HepG2 (cell line): ENCODE data around the gene OR2A2. TPM values are rescaled to one million over a fixed set of nuclear protein-coding genes. Genes with fewer than 3 reads are reported as not detected.

Experiments used
- ARID2 ChIP-seq: sonication (generic); formaldehyde crosslinking; IDR thresholded peaks from 2 replicates; pipeline ENCODE4 v1.8.1; 2022; ENCODE audit warnings: mild to moderate bottlenecking, missing genetic modification reagents, borderline replicate concordance
- HNRNPUL1 ChIP-seq: fragments of 200-400 bp; formaldehyde crosslinking; IDR thresholded peaks from 2 replicates; pipeline ENCODE4 v1.6.1; 2017; ENCODE audit warnings: low read depth, mild to moderate bottlenecking, low read length, moderate library complexity
- HOXA5 ChIP-seq: sonication (generic); formaldehyde crosslinking; IDR thresholded peaks from 2 replicates; pipeline ENCODE4 v1.4.0; 2020; ENCODE audit warnings: missing genetic modification reagents
- KDM2A ChIP-seq: sonication (generic); formaldehyde crosslinking; IDR thresholded peaks from 2 replicates; pipeline ENCODE4 v1.4.0; 2020; ENCODE audit warnings: low read depth, missing genetic modification reagents, borderline replicate concordance
- KDM5A ChIP-seq: fragments of 200-600 bp; sonication (generic); IDR thresholded peaks from 2 replicates; pipeline ENCODE4 v1.7.0; 2018; ENCODE audit warnings: antibody characterized with exemption, mild to moderate bottlenecking, low read length, borderline replicate concordance
- MAF1 ChIP-seq: sonication (generic); formaldehyde crosslinking; IDR thresholded peaks from 2 replicates; pipeline ENCODE4 v1.5.0; 2020; ENCODE audit warnings: missing genetic modification reagents, borderline replicate concordance
- SOX6 ChIP-seq, 2 experiments: fragments of 450-650 bp in 1 of 2; sonication (generic) in 1 of 2; formaldehyde crosslinking in 1 of 2; IDR thresholded peaks; 2 replicates each; pipeline versions ENCODE4 v1.4.0 to v1.6.1; 2017 to 2020; ENCODE audit warnings: antibody characterized with exemption in 1 of 2, mild to moderate bottlenecking in 1 of 2, missing genetic modification reagents in 1 of 2
- SPEN ChIP-seq: sonication (generic); formaldehyde crosslinking; IDR thresholded peaks from 2 replicates; pipeline ENCODE4 v1.5.1; 2020; ENCODE audit warnings: low read depth, mild to moderate bottlenecking, missing genetic modification reagents
- SRSF4 ChIP-seq: fragments of 200-400 bp; formaldehyde crosslinking; IDR thresholded peaks from one replicate; pipeline ENCODE4 v1.6.1; 2018; ENCODE audit warnings: mild to moderate bottlenecking, low read depth, low read length, moderate library complexity; ENCODE audit not compliant: poor library complexity, severe bottlenecking
- TOE1 ChIP-seq: sonication (generic); formaldehyde crosslinking; IDR thresholded peaks from 2 replicates; pipeline ENCODE4 v1.4.0; 2020; ENCODE audit warnings: mild to moderate bottlenecking, missing genetic modification reagents
- ZNF343 ChIP-seq: sonication (generic); formaldehyde crosslinking; IDR thresholded peaks from 2 replicates; pipeline ENCODE4 v1.4.0; 2020; ENCODE audit warnings: mild to moderate bottlenecking, missing genetic modification reagents
- ZNF546 ChIP-seq: sonication (generic); formaldehyde crosslinking; conservative IDR thresholded peaks from 2 replicates; pipeline ENCODE4 v1.8.1; 2023; ENCODE audit warnings: mild to moderate bottlenecking, missing genetic modification reagents
- ZNF569 ChIP-seq: sonication (generic); formaldehyde crosslinking; IDR thresholded peaks from 2 replicates; pipeline ENCODE4 v1.5.0; 2020; ENCODE audit warnings: mild to moderate bottlenecking, missing genetic modification reagents, moderate library complexity, borderline replicate concordance
- ZNF644 ChIP-seq: IDR thresholded peaks from 2 replicates; pipeline ENCODE4 v1.6.1; 2016; ENCODE audit warnings: low read depth
- ZNF652 ChIP-seq: IDR thresholded peaks from 2 replicates; pipeline ENCODE4 v1.6.1; 2016; ENCODE audit warnings: low read depth, borderline replicate concordance
- ZNF7 ChIP-seq: IDR thresholded peaks from 2 replicates; pipeline ENCODE4 v1.6.1; 2016; ENCODE audit warnings: missing biosample characterization, missing genetic modification reagents
- polyA plus RNA-seq, 8 experiments: library from polyadenylated mRNA; depleted of rRNA in 3 of 8; stranded (reverse) in 7 of 8; unstranded in 1 of 8; fragments of >200 nt; fragmentation: Illumina TruSeq in 4 of 8; extraction: Trizol in 4 of 8; gene quantifications; 2 replicates each; pipeline versions ENCODE4 v1.2.1 to v1.2.3, GENCODE V29; 2011 to 2016; ENCODE audit warnings: low read depth in 4 of 8, missing spikeins in 1 of 8, mixed read lengths in 1 of 8; ENCODE audit not compliant: insufficient read depth in 1 of 8
- total RNA-seq, 5 experiments: library from RNA; depleted of rRNA; stranded (reverse); fragments of >200 nt; fragmentation: Illumina TruSeq; extraction: Trizol; gene quantifications; 2 replicates each; pipeline ENCODE4 v1.2.3, GENCODE V29; 2016; ENCODE audit warnings: low read depth in 1 of 5
- TF ChIP-seq, protein P1 (sequence below): sonication (generic); formaldehyde crosslinking; IDR thresholded peaks from 2 replicates; pipeline ENCODE4 v1.5.0; 2020; ENCODE audit warnings: missing genetic modification reagents, mild to moderate bottlenecking, borderline replicate concordance
- TF ChIP-seq, protein P2 (sequence below): sonication (generic); formaldehyde crosslinking; conservative IDR thresholded peaks from 2 replicates; pipeline ENCODE4 v1.8.0; 2022; ENCODE audit warnings: mild to moderate bottlenecking, moderate library complexity, missing genetic modification reagents
- TF ChIP-seq, protein P3 (sequence below): sonication (generic); formaldehyde crosslinking; IDR thresholded peaks from 2 replicates; pipeline ENCODE4 v1.5.0; 2020; ENCODE audit warnings: mild to moderate bottlenecking, missing genetic modification reagents, moderate library complexity
- TF ChIP-seq, protein P4 (sequence below): IDR thresholded peaks from 2 replicates; pipeline ENCODE4 v1.6.1; 2016
- TF ChIP-seq, protein P5 (sequence below): sonication (generic); formaldehyde crosslinking; IDR thresholded peaks from 2 replicates; pipeline ENCODE4 v1.4.0; 2020; ENCODE audit warnings: missing genetic modification reagents

OR2A2 gene
- total and polyA plus RNA-seq, 2 of the 13 experiments (the other 11 are each of a cell fraction or from before 2014, with no cell fraction given) = not detected

DNA sequence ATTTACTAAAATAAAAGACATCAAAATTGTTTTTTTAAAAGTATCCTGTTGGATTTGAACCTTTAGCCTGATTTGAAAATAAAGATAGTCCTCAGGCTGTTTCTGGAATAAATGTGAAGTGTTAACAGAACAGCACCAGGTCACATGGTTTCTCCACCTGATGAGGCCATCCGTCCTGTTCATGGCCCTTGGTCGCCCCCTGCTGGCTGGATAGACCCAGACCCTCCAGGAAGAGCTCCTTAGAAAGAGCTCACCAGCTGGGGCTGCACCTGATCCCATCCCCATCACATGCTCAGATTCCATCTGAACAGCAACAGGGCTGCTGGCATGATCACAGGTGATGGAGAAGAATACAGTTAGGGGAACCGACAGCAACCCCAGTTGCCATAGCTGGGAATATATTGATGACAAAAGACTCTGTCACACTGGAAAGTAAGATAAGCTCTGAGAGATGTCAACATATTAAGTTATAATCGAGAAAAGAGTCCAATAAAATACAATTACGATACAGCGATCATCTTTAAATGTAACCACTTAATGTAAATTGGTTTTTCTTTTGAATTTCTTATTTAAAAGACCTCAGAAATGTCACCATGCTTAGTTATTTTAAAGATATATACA, 18.4 kb downstream of the OR2A2 start (continued):
- peak; percentile 27; the same call in 1 of the 2 replicates for TF ChIP-seq KDM2A
- no peak for TF ChIP-seq MAF1 (CRISPR knock-in tag)
- no peak for TF ChIP-seq ZNF343 (CRISPR knock-in tag)
- TF ChIP-seq ZNF652 = 0 out of 2 replicates have a peak, but pooled peaks have one; percentile 28
- TF ChIP-seq, protein P1, sequence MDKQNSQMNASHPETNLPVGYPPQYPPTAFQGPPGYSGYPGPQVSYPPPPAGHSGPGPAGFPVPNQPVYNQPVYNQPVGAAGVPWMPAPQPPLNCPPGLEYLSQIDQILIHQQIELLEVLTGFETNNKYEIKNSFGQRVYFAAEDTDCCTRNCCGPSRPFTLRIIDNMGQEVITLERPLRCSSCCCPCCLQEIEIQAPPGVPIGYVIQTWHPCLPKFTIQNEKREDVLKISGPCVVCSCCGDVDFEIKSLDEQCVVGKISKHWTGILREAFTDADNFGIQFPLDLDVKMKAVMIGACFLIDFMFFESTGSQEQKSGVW (CRISPR knock-in tag) = no peak
- no peak for TF ChIP-seq SPEN (CRISPR knock-in tag)
- no peak for TF ChIP-seq ZNF7
- TF ChIP-seq, protein P2, sequence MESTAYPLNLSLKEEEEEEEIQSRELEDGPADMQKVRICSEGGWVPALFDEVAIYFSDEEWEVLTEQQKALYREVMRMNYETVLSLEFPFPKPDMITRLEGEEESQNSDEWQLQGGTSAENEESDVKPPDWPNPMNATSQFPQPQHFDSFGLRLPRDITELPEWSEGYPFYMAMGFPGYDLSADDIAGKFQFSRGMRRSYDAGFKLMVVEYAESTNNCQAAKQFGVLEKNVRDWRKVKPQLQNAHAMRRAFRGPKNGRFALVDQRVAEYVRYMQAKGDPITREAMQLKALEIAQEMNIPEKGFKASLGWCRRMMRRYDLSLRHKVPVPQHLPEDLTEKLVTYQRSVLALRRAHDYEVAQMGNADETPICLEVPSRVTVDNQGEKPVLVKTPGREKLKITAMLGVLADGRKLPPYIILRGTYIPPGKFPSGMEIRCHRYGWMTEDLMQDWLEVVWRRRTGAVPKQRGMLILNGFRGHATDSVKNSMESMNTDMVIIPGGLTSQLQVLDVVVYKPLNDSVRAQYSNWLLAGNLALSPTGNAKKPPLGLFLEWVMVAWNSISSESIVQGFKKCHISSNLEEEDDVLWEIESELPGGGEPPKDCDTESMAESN = no peak
- TF ChIP-seq HNRNPUL1 = no peak
- no peak for TF ChIP-seq TOE1 (CRISPR knock-in tag)
- no peak for TF ChIP-seq SOX6 (IDR thresholded peaks at IDR 0.05)
- no peak for TF ChIP-seq SOX6 (CRISPR knock-in tag; IDR thresholded peaks at IDR 0.05)
- TF ChIP-seq ZNF569 (CRISPR knock-in tag) = no peak
- no peak for TF ChIP-seq ZNF546 (CRISPR knock-in tag)
- no peak for TF ChIP-seq KDM5A
- no peak for TF ChIP-seq ZNF644 (CRISPR knock-in tag)
- TF ChIP-seq ARID2 (CRISPR knock-in tag) = no peak
- TF ChIP-seq SRSF4 = no peak
- TF ChIP-seq, protein P3, sequence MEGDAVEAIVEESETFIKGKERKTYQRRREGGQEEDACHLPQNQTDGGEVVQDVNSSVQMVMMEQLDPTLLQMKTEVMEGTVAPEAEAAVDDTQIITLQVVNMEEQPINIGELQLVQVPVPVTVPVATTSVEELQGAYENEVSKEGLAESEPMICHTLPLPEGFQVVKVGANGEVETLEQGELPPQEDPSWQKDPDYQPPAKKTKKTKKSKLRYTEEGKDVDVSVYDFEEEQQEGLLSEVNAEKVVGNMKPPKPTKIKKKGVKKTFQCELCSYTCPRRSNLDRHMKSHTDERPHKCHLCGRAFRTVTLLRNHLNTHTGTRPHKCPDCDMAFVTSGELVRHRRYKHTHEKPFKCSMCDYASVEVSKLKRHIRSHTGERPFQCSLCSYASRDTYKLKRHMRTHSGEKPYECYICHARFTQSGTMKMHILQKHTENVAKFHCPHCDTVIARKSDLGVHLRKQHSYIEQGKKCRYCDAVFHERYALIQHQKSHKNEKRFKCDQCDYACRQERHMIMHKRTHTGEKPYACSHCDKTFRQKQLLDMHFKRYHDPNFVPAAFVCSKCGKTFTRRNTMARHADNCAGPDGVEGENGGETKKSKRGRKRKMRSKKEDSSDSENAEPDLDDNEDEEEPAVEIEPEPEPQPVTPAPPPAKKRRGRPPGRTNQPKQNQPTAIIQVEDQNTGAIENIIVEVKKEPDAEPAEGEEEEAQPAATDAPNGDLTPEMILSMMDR (CRISPR knock-in tag) = peak; percentile 84
- TF ChIP-seq HOXA5 (CRISPR knock-in tag) = 0 out of 2 replicates have a peak, but pooled peaks have one; percentile 26
- TF ChIP-seq, protein P4, sequence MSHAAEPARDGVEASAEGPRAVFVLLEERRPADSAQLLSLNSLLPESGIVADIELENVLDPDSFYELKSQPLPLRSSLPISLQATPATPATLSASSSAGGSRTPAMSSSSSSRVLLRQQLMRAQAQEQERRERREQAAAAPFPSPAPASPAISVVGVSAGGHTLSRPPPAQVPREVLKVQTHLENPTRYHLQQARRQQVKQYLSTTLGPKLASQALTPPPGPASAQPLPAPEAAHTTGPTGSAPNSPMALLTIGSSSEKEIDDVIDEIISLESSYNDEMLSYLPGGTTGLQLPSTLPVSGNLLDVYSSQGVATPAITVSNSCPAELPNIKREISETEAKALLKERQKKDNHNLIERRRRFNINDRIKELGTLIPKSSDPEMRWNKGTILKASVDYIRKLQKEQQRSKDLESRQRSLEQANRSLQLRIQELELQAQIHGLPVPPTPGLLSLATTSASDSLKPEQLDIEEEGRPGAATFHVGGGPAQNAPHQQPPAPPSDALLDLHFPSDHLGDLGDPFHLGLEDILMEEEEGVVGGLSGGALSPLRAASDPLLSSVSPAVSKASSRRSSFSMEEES (CRISPR knock-in tag) = peak; percentile 62
- TF ChIP-seq, protein P5, sequence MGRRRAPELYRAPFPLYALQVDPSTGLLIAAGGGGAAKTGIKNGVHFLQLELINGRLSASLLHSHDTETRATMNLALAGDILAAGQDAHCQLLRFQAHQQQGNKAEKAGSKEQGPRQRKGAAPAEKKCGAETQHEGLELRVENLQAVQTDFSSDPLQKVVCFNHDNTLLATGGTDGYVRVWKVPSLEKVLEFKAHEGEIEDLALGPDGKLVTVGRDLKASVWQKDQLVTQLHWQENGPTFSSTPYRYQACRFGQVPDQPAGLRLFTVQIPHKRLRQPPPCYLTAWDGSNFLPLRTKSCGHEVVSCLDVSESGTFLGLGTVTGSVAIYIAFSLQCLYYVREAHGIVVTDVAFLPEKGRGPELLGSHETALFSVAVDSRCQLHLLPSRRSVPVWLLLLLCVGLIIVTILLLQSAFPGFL (CRISPR knock-in tag) = no peak
